HepG2 (cell line): ENCODE results near the gene CCND1. TPM values are rescaled to one million over a fixed set of nuclear protein-coding genes. Genes with fewer than 3 reads are reported as not detected.

Experiments used
- ARID4A ChIP-seq: sonication (generic); formaldehyde crosslinking; IDR thresholded peaks from 2 replicates; pipeline ENCODE4 v1.5.0; 2020; ENCODE audit warnings: mild to moderate bottlenecking, missing genetic modification reagents, borderline replicate concordance
- NCOA1 ChIP-seq: sonication (generic); formaldehyde crosslinking; IDR thresholded peaks from 2 replicates; pipeline ENCODE4 v1.9.0; 2021; ENCODE audit warnings: missing genetic modification reagents
- PHF21A ChIP-seq: sonication (generic); formaldehyde crosslinking; IDR thresholded peaks from 2 replicates; pipeline ENCODE4 v1.5.0; 2020; ENCODE audit warnings: mild to moderate bottlenecking, missing genetic modification reagents
- SMAD1 ChIP-seq: sonication (generic); formaldehyde crosslinking; IDR thresholded peaks from 2 replicates; pipeline ENCODE4 v1.4.0; 2020; ENCODE audit warnings: missing genetic modification reagents, low read depth, mild to moderate bottlenecking, borderline replicate concordance
- TARDBP ChIP-seq: sonication (generic); formaldehyde crosslinking; IDR thresholded peaks from 2 replicates; pipeline ENCODE4 v1.8.0; 2022; ENCODE audit warnings: mild to moderate bottlenecking, missing genetic modification reagents
- ZHX2 ChIP-seq, 2 experiments: sonication (generic) in 1 of 2; formaldehyde crosslinking in 1 of 2; IDR thresholded peaks; 2 replicates each; pipeline versions ENCODE4 v1.6.1 to v1.9.0; 2014 to 2022; ENCODE audit warnings: antibody characterized with exemption in 1 of 2, borderline replicate concordance in 1 of 2, inconsistent platforms in 1 of 2, low read depth in 1 of 2, missing genetic modification reagents in 1 of 2
- ZMYM4 ChIP-seq: sonication (generic); formaldehyde crosslinking; IDR thresholded peaks from 2 replicates; pipeline ENCODE4 v1.8.1; 2023; ENCODE audit warnings: mild to moderate bottlenecking, missing genetic modification reagents
- ZNF414 ChIP-seq: sonication (generic); formaldehyde crosslinking; IDR thresholded peaks from 2 replicates; pipeline ENCODE4 v1.5.0; 2020; ENCODE audit warnings: missing genetic modification reagents
- ZSCAN21 ChIP-seq: sonication (generic); formaldehyde crosslinking; IDR thresholded peaks from 2 replicates; pipeline ENCODE4 v1.8.0; 2022; ENCODE audit warnings: mild to moderate bottlenecking, missing genetic modification reagents, moderate library complexity, borderline replicate concordance
- polyA plus RNA-seq, 8 experiments: library from polyadenylated mRNA; depleted of rRNA in 3 of 8; stranded (reverse) in 7 of 8; unstranded in 1 of 8; fragments of >200 nt; fragmentation: Illumina TruSeq in 4 of 8; extraction: Trizol in 4 of 8; gene quantifications; 2 replicates each; pipeline versions ENCODE4 v1.2.1 to v1.2.3, GENCODE V29; 2011 to 2016; ENCODE audit warnings: low read depth in 4 of 8, missing spikeins in 1 of 8, mixed read lengths in 1 of 8; ENCODE audit not compliant: insufficient read depth in 1 of 8
- total RNA-seq, 5 experiments: library from RNA; depleted of rRNA; stranded (reverse); fragments of >200 nt; fragmentation: Illumina TruSeq; extraction: Trizol; gene quantifications; 2 replicates each; pipeline ENCODE4 v1.2.3, GENCODE V29; 2016; ENCODE audit warnings: low read depth in 1 of 5

The CCND1 gene
- total and polyA plus RNA-seq, 2 of the 13 experiments (the other 11 are each of a cell fraction or from before 2014, with no cell fraction given): 107 to 136 TPM

GRCh38 chr11:69643646-69644045 is 2.7 kb downstream of the CCND1 start (continued):
- TF ChIP-seq ZHX2 (IDR thresholded peaks at IDR 0.05; ENCODE audit: low read depth) (no peak), ZHX2 (CRISPR knock-in tag; IDR thresholded peaks at IDR 0.05; ENCODE audit: borderline replicate concordance) (no peak), ZNF414 (CRISPR knock-in tag) (peak; percentile 16; the same call in 1 of the 2 replicates), TARDBP (0 out of 2 replicates have a peak, but pooled peaks have one; percentile 6), NCOA1 (CRISPR knock-in tag) (peak; percentile 68; the same call in 1 of the 2 replicates), PHF21A (CRISPR knock-in tag) (0 out of 2 replicates have a peak, but pooled peaks have one; percentile 3), ZSCAN21 (0 out of 2 replicates have a peak, but pooled peaks have one; percentile 7), ARID4A (CRISPR knock-in tag) (peak; percentile 31; the same call in 1 of the 2 replicates), ZMYM4 (0 out of 2 replicates have a peak, but pooled peaks have one; percentile 3), SMAD1 (CRISPR knock-in tag) (0 out of 2 replicates have a peak, but pooled peaks have one; percentile 20)
